ENCODE data around the gene RAPGEF1.

- TF ChIP-seq CTCF (IDR thresholded peaks at IDR 0.05; ENCODE audit: insufficient read depth, low read length, poor library complexity, severe bottlenecking) (no peak), EZH2phosphoT487 (conservative IDR thresholded peaks at IDR 0.05; ENCODE audit: low read length) (no peak)
Observed at GRCh38 chr9:131629825-131630204, 110.1 kb downstream of the RAPGEF1 start.

All from SU-DHL-6 (cell line).